ENCODE data around the gene TJP2. TPM values are rescaled to one million over a fixed set of nuclear protein-coding genes. Genes with fewer than 3 reads are reported as not detected.

TJP2 gene
- total RNA-seq, 2 experiments from 2014 or later: 6.3 to 8.0 TPM

DNA sequence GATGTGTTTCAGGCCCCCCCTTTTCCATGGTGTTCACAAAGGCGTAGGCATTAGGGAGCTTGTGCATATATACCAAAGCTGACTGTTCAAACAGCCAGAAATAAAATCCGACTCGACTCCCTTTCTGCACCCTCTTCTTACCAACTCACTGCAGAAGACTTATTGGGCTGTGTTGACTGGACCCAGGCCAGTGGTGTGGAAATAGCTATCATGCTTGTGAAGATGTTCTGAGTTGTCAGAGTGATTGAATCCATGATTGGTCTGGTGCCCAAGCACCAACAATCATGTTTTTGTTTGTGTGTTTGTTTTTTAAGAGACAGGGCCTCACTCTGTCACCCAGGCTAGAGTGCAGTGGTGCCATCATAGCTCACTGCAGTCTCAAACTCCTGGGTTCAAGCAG, 21.6 kb downstream of the TJP2 start:
- no peak overlapping the region for H3K27ac Mint-ChIP-seq
- H3K36me3 Mint-ChIP-seq (ENCODE audit: low read depth): no peaks in the 10 kb centered on the region
- no peaks in the 10 kb centered on the region for H3K27me3 Mint-ChIP-seq
- no peak for DNase-seq
- Histone ChIP-seq H3K4me1 (ENCODE audit: insufficient read depth, low read length) (peaks cover 17% of the 10 kb centered on the region), H3K27ac (ENCODE audit: low read depth in 1 of 2, low read length in 2 of 2) (no peak overlapping the region), H3K36me3 (ENCODE audit: insufficient read depth, low read length) (no peaks in the 10 kb centered on the region), H3K4me3 (ENCODE audit: low read length) (no peak overlapping the region), H3K9me3 (ENCODE audit: control insufficient read depth in 1 of 2, insufficient read depth in 1 of 2, low read length in 2 of 2) (no peaks in the 10 kb centered on the region), H3K27me3 (ENCODE audit: control insufficient read depth in 1 of 2, insufficient read depth in 2 of 2, low read length in 2 of 2) (no peaks in the 10 kb centered on the region)
- H3K4me3 Mint-ChIP-seq: no peak overlapping the region
- ATAC-seq (ENCODE audit: poor library complexity): no peak
- H3K4me1 Mint-ChIP-seq (ENCODE audit: low read depth): peaks cover 33% of the 10 kb centered on the region
- no peaks in the 10 kb centered on the region for H3K9me3 Mint-ChIP-seq
- TF ChIP-seq, protein P1, sequence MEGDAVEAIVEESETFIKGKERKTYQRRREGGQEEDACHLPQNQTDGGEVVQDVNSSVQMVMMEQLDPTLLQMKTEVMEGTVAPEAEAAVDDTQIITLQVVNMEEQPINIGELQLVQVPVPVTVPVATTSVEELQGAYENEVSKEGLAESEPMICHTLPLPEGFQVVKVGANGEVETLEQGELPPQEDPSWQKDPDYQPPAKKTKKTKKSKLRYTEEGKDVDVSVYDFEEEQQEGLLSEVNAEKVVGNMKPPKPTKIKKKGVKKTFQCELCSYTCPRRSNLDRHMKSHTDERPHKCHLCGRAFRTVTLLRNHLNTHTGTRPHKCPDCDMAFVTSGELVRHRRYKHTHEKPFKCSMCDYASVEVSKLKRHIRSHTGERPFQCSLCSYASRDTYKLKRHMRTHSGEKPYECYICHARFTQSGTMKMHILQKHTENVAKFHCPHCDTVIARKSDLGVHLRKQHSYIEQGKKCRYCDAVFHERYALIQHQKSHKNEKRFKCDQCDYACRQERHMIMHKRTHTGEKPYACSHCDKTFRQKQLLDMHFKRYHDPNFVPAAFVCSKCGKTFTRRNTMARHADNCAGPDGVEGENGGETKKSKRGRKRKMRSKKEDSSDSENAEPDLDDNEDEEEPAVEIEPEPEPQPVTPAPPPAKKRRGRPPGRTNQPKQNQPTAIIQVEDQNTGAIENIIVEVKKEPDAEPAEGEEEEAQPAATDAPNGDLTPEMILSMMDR (IDR thresholded peaks at IDR 0.05): no peak
- CTCF ChIA-PET: interaction anchor here (1.5 to 1.8 kb wide), 2 partner anchors 12 to 20 kb away, joined by 3 to 4 read pairs; no protein-coding TSS in a partner anchor
- POLR2A ChIA-PET: interaction anchor here (1.1 kb wide), 1 partner anchor 73 kb away, joined by 3 read pairs; no protein-coding TSS in a partner anchor
- intact Hi-C loops (cut with DNase I, micrococcal nuclease): no loop called here

DNA sequence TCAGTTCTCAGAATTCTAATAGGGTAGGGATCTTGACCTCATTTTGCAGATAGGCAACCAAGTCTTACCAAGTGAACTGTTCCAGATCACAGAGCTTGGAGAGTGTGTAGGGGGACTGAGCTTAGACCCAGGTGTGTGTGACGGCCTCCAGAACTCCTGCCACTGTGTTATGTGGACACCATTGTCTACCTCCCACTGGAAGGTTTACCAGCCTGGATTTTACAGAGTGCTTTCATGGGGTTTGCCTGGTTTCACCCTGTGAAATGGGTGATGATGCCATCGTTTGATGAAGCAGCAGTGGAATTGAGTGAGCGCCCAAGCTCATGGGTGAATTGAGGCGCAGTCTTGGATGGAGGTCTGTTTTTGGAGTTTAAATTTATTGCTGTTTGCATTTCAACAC, 23.6 kb downstream of the TJP2 start:
- Histone ChIP-seq H3K9me3 (ENCODE audit: control insufficient read depth in 1 of 2, insufficient read depth in 1 of 2, low read length in 2 of 2) (no peaks in the 10 kb centered on the region), H3K27me3 (ENCODE audit: control insufficient read depth in 1 of 2, insufficient read depth in 2 of 2, low read length in 2 of 2) (no peaks in the 10 kb centered on the region), H3K4me1 (ENCODE audit: insufficient read depth, low read length) (peaks cover 17% of the 10 kb centered on the region), H3K4me3 (ENCODE audit: low read length) (no peak overlapping the region), H3K36me3 (ENCODE audit: insufficient read depth, low read length) (no peaks in the 10 kb centered on the region), H3K27ac (ENCODE audit: low read depth in 1 of 2, low read length in 2 of 2) (no peak overlapping the region)
- DNase-seq (no peak), ATAC-seq (ENCODE audit: poor library complexity) (no peak)
- H3K4me3 Mint-ChIP-seq: no peak overlapping the region
- H3K27ac Mint-ChIP-seq: no peak overlapping the region
- TF ChIP-seq, protein P1 (IDR thresholded peaks at IDR 0.05): no peak
- intact Hi-C loops (cut with DNase I, micrococcal nuclease): no loop called here
- H3K4me1 Mint-ChIP-seq (ENCODE audit: low read depth): peaks cover 18% of the 10 kb centered on the region
- ChIA-PET CTCF (no interaction called here), POLR2A (no interaction called here)
- H3K36me3 Mint-ChIP-seq (ENCODE audit: low read depth): no peaks in the 10 kb centered on the region
- H3K27me3 Mint-ChIP-seq: no peaks in the 10 kb centered on the region
- H3K9me3 Mint-ChIP-seq: no peaks in the 10 kb centered on the region

DNA sequence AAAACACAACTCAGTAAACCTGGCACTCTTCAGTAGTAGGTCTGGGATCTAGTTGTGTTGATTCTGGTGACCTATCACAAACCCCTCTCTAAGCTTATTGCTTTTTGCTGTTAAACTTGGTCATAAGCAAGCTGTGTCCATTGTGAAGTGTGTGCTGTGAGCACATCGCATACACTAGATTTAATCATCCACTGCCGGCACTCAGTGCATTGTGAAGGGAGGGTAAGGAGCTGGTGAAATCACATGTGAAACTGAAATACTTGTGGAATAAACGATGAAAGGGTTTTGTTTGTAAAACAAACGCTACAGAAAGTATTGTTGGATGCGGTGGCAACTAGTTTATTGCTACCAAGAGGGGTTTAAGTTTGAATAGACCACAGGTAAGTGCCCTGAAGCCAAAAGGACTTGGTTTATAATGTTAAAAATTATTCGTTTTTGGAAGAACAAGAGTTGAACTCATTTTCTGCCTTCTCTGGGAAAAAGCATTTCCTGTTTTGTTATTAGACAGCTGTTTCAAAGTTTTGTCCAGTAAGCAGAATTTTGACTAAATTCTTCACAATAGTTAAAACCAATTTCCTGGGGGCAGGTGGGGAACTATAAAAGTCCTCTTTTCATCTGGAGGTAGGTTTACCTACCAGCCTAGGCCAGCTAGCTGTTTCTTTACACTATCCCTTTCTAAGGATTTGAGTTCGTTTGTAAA, 24.6 kb downstream of the TJP2 start:
- no peaks in the 10 kb centered on the region for H3K27me3 ChIP-seq (ENCODE audit: control insufficient read depth in 1 of 2, insufficient read depth in 2 of 2, low read length in 2 of 2)
- POLR2A ChIA-PET: interaction anchor here (0.6 kb wide), 1 partner anchor 78 kb away, joined by 3 read pairs; no protein-coding TSS in a partner anchor
- no peak overlapping the region for H3K27ac Mint-ChIP-seq
- H3K36me3 Mint-ChIP-seq (ENCODE audit: low read depth): no peaks in the 10 kb centered on the region
- H3K4me3 Mint-ChIP-seq: no peak overlapping the region
- DNase-seq (no peak), ATAC-seq (ENCODE audit: poor library complexity) (no peak)
- TF ChIP-seq, protein P1 (IDR thresholded peaks at IDR 0.05): no peak
- no peak overlapping the region for H3K4me3 ChIP-seq (ENCODE audit: low read length)
- H3K27ac ChIP-seq (ENCODE audit: low read depth in 1 of 2, low read length in 2 of 2): no peak overlapping the region
- H3K9me3 Mint-ChIP-seq: no peaks in the 10 kb centered on the region
- intact Hi-C loops (cut with DNase I, micrococcal nuclease): no loop called here
- H3K9me3 ChIP-seq (ENCODE audit: control insufficient read depth in 1 of 2, insufficient read depth in 1 of 2, low read length in 2 of 2): no peaks in the 10 kb centered on the region
- H3K27me3 Mint-ChIP-seq: no peaks in the 10 kb centered on the region
- CTCF ChIA-PET: no interaction called here
- H3K36me3 ChIP-seq (ENCODE audit: insufficient read depth, low read length): no peaks in the 10 kb centered on the region
- H3K4me1 Mint-ChIP-seq (ENCODE audit: low read depth): peaks cover 11% of the 10 kb centered on the region
- H3K4me1 ChIP-seq (ENCODE audit: insufficient read depth, low read length): peaks cover 14% of the 10 kb centered on the region
